Measurements from ENCODE around the gene HMHB1.

The HMHB1 gene

GRCh38 chr5:143812085-143812705, at the start of gene HMHB1:
Gene HMHB1, plus strand, starts transcription at chr5:143812161.
- H3K27ac Mint-ChIP-seq, result peak within 1 kb of the TSS; percentile 58
- peaks cover 6% of the 10 kb centered on the region for H3K9me3 Mint-ChIP-seq
- peaks cover 5% of the 10 kb centered on the region for H3K27me3 Mint-ChIP-seq (ENCODE audit: low read depth)
- peaks cover 4% of the 10 kb centered on the region for H3K36me3 Mint-ChIP-seq (ENCODE audit: low read depth)
- peaks cover 21% of the 10 kb centered on the region for H3K4me1 Mint-ChIP-seq (ENCODE audit: low read depth)
- H3K4me3 Mint-ChIP-seq, result peak within 1 kb of the TSS; percentile 83

- peaks cover 14% of the 10 kb centered on the region for H3K27me3 Mint-ChIP-seq (ENCODE audit: low read depth)
- no peak overlapping the region for H3K4me3 Mint-ChIP-seq
- H3K9me3 Mint-ChIP-seq, result no peaks in the 10 kb centered on the region
- no peak overlapping the region for H3K27ac Mint-ChIP-seq
- peaks cover 8% of the 10 kb centered on the region for H3K4me1 Mint-ChIP-seq (ENCODE audit: low read depth)
- no peaks in the 10 kb centered on the region for H3K36me3 Mint-ChIP-seq (ENCODE audit: low read depth)
These were observed 49.2 kb upstream of the HMHB1 start for GRCh38 chr5:143762636-143763220.

GRCh38 chr5:143767162-143767561, 44.8 kb upstream of the HMHB1 start:
- Mint-ChIP-seq H3K27ac (no peak overlapping the region), H3K4me3 (no peak overlapping the region), H3K4me1 (ENCODE audit: low read depth) (peaks cover 1% of the 10 kb centered on the region), H3K36me3 (ENCODE audit: low read depth) (no peaks in the 10 kb centered on the region), H3K27me3 (ENCODE audit: low read depth) (peaks cover 25% of the 10 kb centered on the region), H3K9me3 (no peaks in the 10 kb centered on the region)

GRCh38 chr5:143769026-143769786, 42.8 kb upstream of the HMHB1 start:
- no peaks in the 10 kb centered on the region for H3K9me3 Mint-ChIP-seq
- H3K27me3 Mint-ChIP-seq (ENCODE audit: low read depth), result peaks cover 25% of the 10 kb centered on the region
- H3K36me3 Mint-ChIP-seq (ENCODE audit: low read depth), result peaks cover 1% of the 10 kb centered on the region
- H3K4me1 Mint-ChIP-seq (ENCODE audit: low read depth), result peaks cover 1% of the 10 kb centered on the region
- H3K27ac Mint-ChIP-seq, result no peak overlapping the region
- no peak overlapping the region for H3K4me3 Mint-ChIP-seq

- Mint-ChIP-seq H3K4me3 (no peak overlapping the region), H3K4me1 (ENCODE audit: low read depth) (peaks cover 1% of the 10 kb centered on the region), H3K27me3 (ENCODE audit: low read depth) (peaks cover 22% of the 10 kb centered on the region), H3K36me3 (ENCODE audit: low read depth) (peaks cover 1% of the 10 kb centered on the region), H3K27ac (no peak overlapping the region), H3K9me3 (no peaks in the 10 kb centered on the region)
These were observed 41.5 kb upstream of the HMHB1 start for GRCh38 chr5:143770450-143770849.

- Mint-ChIP-seq H3K4me3 (no peak overlapping the region), H3K27me3 (ENCODE audit: low read depth) (peaks cover 21% of the 10 kb centered on the region), H3K9me3 (no peaks in the 10 kb centered on the region), H3K36me3 (ENCODE audit: low read depth) (peaks cover 1% of the 10 kb centered on the region), H3K4me1 (ENCODE audit: low read depth) (peaks cover 1% of the 10 kb centered on the region), H3K27ac (no peak overlapping the region)
These were observed 40.8 kb upstream of the HMHB1 start for GRCh38 chr5:143771189-143771588.

- Mint-ChIP-seq H3K27ac (no peak overlapping the region), H3K36me3 (ENCODE audit: low read depth) (peaks cover 1% of the 10 kb centered on the region), H3K4me3 (no peak overlapping the region), H3K9me3 (no peaks in the 10 kb centered on the region), H3K4me1 (ENCODE audit: low read depth) (peaks cover 1% of the 10 kb centered on the region), H3K27me3 (ENCODE audit: low read depth) (peaks cover 18% of the 10 kb centered on the region)
These were observed 40.4 kb upstream of the HMHB1 start for GRCh38 chr5:143771602-143772001.

- Mint-ChIP-seq H3K9me3 (no peaks in the 10 kb centered on the region), H3K36me3 (ENCODE audit: low read depth) (peaks cover 1% of the 10 kb centered on the region), H3K4me3 (no peak overlapping the region), H3K27me3 (ENCODE audit: low read depth) (peaks cover 11% of the 10 kb centered on the region), H3K27ac (no peak overlapping the region), H3K4me1 (ENCODE audit: low read depth) (peaks cover 1% of the 10 kb centered on the region)
These were observed 39.3 kb upstream of the HMHB1 start for GRCh38 chr5:143772621-143773020.

GRCh38 chr5:143775258-143775657, 36.7 kb upstream of the HMHB1 start:
- Mint-ChIP-seq H3K9me3 (peaks cover 5% of the 10 kb centered on the region), H3K27me3 (ENCODE audit: low read depth) (no peaks in the 10 kb centered on the region), H3K4me3 (no peak overlapping the region), H3K4me1 (ENCODE audit: low read depth) (peaks cover 1% of the 10 kb centered on the region), H3K27ac (no peak overlapping the region), H3K36me3 (ENCODE audit: low read depth) (peaks cover 1% of the 10 kb centered on the region)

- no peak overlapping the region for H3K27ac Mint-ChIP-seq
- no peak overlapping the region for H3K4me3 Mint-ChIP-seq
- H3K27me3 Mint-ChIP-seq (ENCODE audit: low read depth), result peaks cover 4% of the 10 kb centered on the region
- H3K4me1 Mint-ChIP-seq (ENCODE audit: low read depth), result peaks cover 2% of the 10 kb centered on the region
- peaks cover 5% of the 10 kb centered on the region for H3K9me3 Mint-ChIP-seq
- H3K36me3 Mint-ChIP-seq (ENCODE audit: low read depth), result peaks cover 1% of the 10 kb centered on the region
These were observed 35.0 kb upstream of the HMHB1 start for GRCh38 chr5:143776951-143777350.

- Mint-ChIP-seq H3K4me3 (no peak overlapping the region), H3K27ac (no peak overlapping the region), H3K36me3 (ENCODE audit: low read depth) (no peaks in the 10 kb centered on the region), H3K27me3 (ENCODE audit: low read depth) (peaks cover 14% of the 10 kb centered on the region), H3K4me1 (ENCODE audit: low read depth) (peaks cover 2% of the 10 kb centered on the region), H3K9me3 (peaks cover 5% of the 10 kb centered on the region)
These were observed 32.5 kb upstream of the HMHB1 start for GRCh38 chr5:143779506-143779905.

- Mint-ChIP-seq H3K36me3 (ENCODE audit: low read depth) (no peaks in the 10 kb centered on the region), H3K27ac (no peak overlapping the region), H3K4me3 (no peak overlapping the region), H3K4me1 (ENCODE audit: low read depth) (peaks cover 2% of the 10 kb centered on the region), H3K9me3 (peaks cover 5% of the 10 kb centered on the region), H3K27me3 (ENCODE audit: low read depth) (peaks cover 18% of the 10 kb centered on the region)
These were observed 29.9 kb upstream of the HMHB1 start for GRCh38 chr5:143781993-143782520.

- H3K9me3 Mint-ChIP-seq, result peaks cover 5% of the 10 kb centered on the region
- no peaks in the 10 kb centered on the region for H3K36me3 Mint-ChIP-seq (ENCODE audit: low read depth)
- no peak overlapping the region for H3K4me3 Mint-ChIP-seq
- H3K27me3 Mint-ChIP-seq (ENCODE audit: low read depth), result peaks cover 18% of the 10 kb centered on the region
- no peak overlapping the region for H3K27ac Mint-ChIP-seq
- peaks cover 2% of the 10 kb centered on the region for H3K4me1 Mint-ChIP-seq (ENCODE audit: low read depth)
These were observed 29.2 kb upstream of the HMHB1 start for GRCh38 chr5:143782588-143783386.

- Mint-ChIP-seq H3K4me1 (ENCODE audit: low read depth) (peaks cover 9% of the 10 kb centered on the region), H3K9me3 (no peaks in the 10 kb centered on the region), H3K4me3 (no peak overlapping the region), H3K27ac (no peak overlapping the region), H3K27me3 (ENCODE audit: low read depth) (peaks cover 11% of the 10 kb centered on the region), H3K36me3 (ENCODE audit: low read depth) (no peaks in the 10 kb centered on the region)
These were observed 23.6 kb upstream of the HMHB1 start for GRCh38 chr5:143788401-143788800.
